B cell (primary cell): Measurements from ENCODE around the gene MGAT1. TPM values are rescaled to one million over a fixed set of nuclear protein-coding genes. Genes with fewer than 3 reads are reported as not detected.

Source experiments
- ATAC-seq: fragments of 200-7000 bp; cut with Tn5 transposase; one replicate; pipeline ENCODE4 v1.10.0; 2021; ENCODE audit warnings: low read depth, mild to moderate bottlenecking, moderate number of reproducible peaks, moderate library complexity
- CTCF ChIA-PET: fragments of 350-600 bp; sonication (Branson Sonifier 250); formaldehyde crosslinking; loops from one replicate; lab custom pipeline; 2021; ENCODE audit warnings: antibody characterized with exemption, inconsistent platforms; lab: Charles Lee
- POLR2A ChIA-PET: fragments of 350-600 bp; sonication (Branson Sonifier 250); formaldehyde crosslinking; loops from one replicate; lab custom pipeline; 2021; ENCODE audit warnings: antibody characterized with exemption; lab: Charles Lee
- DNase-seq: peaks from one replicate; pipeline ENCODE4 v3.0.0; 2013
- H2AFZ ChIP-seq: 2 replicates; pipeline ENCODE4 v1.6.1; 2012; ENCODE audit warnings: mild to moderate bottlenecking, low read depth, low read length; ENCODE audit not compliant: insufficient read depth, poor library complexity, severe bottlenecking
- H3K27ac ChIP-seq, 2 donors: 1 replicate in 1 of 2; 2 replicates in 1 of 2; pipeline ENCODE4 v1.5.1; 2012 to 2013; ENCODE audit warnings: low read length in 2 of 2, mild to moderate bottlenecking in 2 of 2, moderate library complexity in 1 of 2
- H3K27me3 ChIP-seq, 4 experiments: fragments of 200-600 bp in 1 of 4; sonication (generic) in 1 of 4; replicated peaks in 1 of 4; 1 replicate in 2 of 4; 2 replicates in 2 of 4; pipeline versions ENCODE4 v1.6.1 to v1.7.0; 2013 to 2016; ENCODE audit warnings: low read length in 3 of 4, mild to moderate bottlenecking in 2 of 4, mixed read lengths in 1 of 4, moderate library complexity in 1 of 4; ENCODE audit not compliant: insufficient read depth in 4 of 4, control insufficient read depth in 3 of 4; ENCODE audit errors: control extremely low read depth in 1 of 4
- H3K36me3 ChIP-seq, 2 experiments: replicated peaks in 1 of 2; 1 replicate in 1 of 2; 2 replicates in 1 of 2; pipeline versions ENCODE4 v1.6.1 to v1.7.1; 2013; ENCODE audit warnings: low read length in 1 of 2; ENCODE audit not compliant: insufficient read depth in 2 of 2, control insufficient read depth in 1 of 2; ENCODE audit errors: control extremely low read depth in 1 of 2, extremely low read depth in 1 of 2
- H3K4me1 ChIP-seq, 2 donors: fragments of 200-600 bp in 1 of 2; sonication (generic) in 1 of 2; 1 replicate in 1 of 2; 2 replicates in 1 of 2; pipeline versions ENCODE4 v1.5.1 to v1.6.1; 2013 to 2017; ENCODE audit warnings: low read length in 2 of 2; ENCODE audit not compliant: control insufficient read depth in 2 of 2, insufficient read depth in 2 of 2
- H3K4me2 ChIP-seq: replicated peaks from 2 replicates; pipeline ENCODE3; 2012; ENCODE audit warnings: mild to moderate bottlenecking, low read depth, low read length; ENCODE audit not compliant: poor library complexity, severe bottlenecking
- H3K4me3 ChIP-seq, 5 experiments: fragments of 200-600 bp in 1 of 5; sonication (generic) in 1 of 5; 1 replicate in 3 of 5; 2 replicates in 2 of 5; pipeline versions ENCODE4 v1.5.1 to v1.7.0; 2011 to 2016; ENCODE audit warnings: low read length in 4 of 5, mild to moderate bottlenecking in 4 of 5, low read depth in 2 of 5, control low read depth in 1 of 5, moderate library complexity in 1 of 5; ENCODE audit not compliant: insufficient read depth in 1 of 5; ENCODE audit errors: control extremely low read depth in 1 of 5, extremely low read depth in 1 of 5
- H3K79me2 ChIP-seq: fragments of 200-600 bp; sonication (generic); one replicate; pipeline ENCODE4 v1.6.0; 2016; ENCODE audit warnings: low read length; ENCODE audit not compliant: control insufficient read depth, insufficient read depth
- H3K9ac ChIP-seq: fragments of 200-600 bp; sonication (generic); 2 replicates; pipeline ENCODE4 v1.6.1; 2017; ENCODE audit warnings: mild to moderate bottlenecking, low read length, moderate library complexity
- H3K9me3 ChIP-seq, 3 donors: one replicate each; pipeline versions ENCODE4 v1.6.1 to v1.7.1; 2013; ENCODE audit warnings: low read length in 2 of 3; ENCODE audit not compliant: control insufficient read depth in 2 of 3, insufficient read depth in 1 of 3; ENCODE audit errors: control extremely low read depth in 1 of 3
- H4K20me1 ChIP-seq: 2 replicates; pipeline ENCODE4 v1.6.0; 2012; ENCODE audit warnings: mild to moderate bottlenecking, low read length; ENCODE audit not compliant: insufficient read depth, control insufficient read depth, poor library complexity, severe bottlenecking
- H3K27ac Mint-ChIP-seq: one replicate; pipeline ENCODE4 v1.8.0; 2021; ENCODE audit warnings: mixed read lengths
- H3K27me3 Mint-ChIP-seq: one replicate; pipeline ENCODE4 v1.8.0; 2021; ENCODE audit warnings: mixed read lengths
- H3K4me1 Mint-ChIP-seq: one replicate; pipeline ENCODE4 v1.8.0; 2021; ENCODE audit warnings: mixed read lengths
- H3K4me3 Mint-ChIP-seq: one replicate; pipeline ENCODE4 v1.8.0; 2021; ENCODE audit warnings: mixed read lengths
- H3K9me3 Mint-ChIP-seq: one replicate; pipeline ENCODE4 v1.8.0; 2022; ENCODE audit warnings: mixed read lengths; ENCODE audit not compliant: insufficient read depth
- EZH2 ChIP-seq: IDR thresholded peaks from 2 replicates; pipeline ENCODE4 v1.6.1; 2012; ENCODE audit warnings: borderline replicate concordance, low read depth, mild to moderate bottlenecking, moderate library complexity, low read length; ENCODE audit not compliant: insufficient read depth, poor library complexity, severe bottlenecking
- WGBS: methylation state at CpG from one replicate; pipeline ENCODE4 v1.1.5; 2013; ENCODE audit warnings: missing lambda C conversion rate; ENCODE audit not compliant: insufficient coverage; 5-methylcytosine and 5-hydroxymethylcytosine counted together
- intact Hi-C: fragments of 100-400 bp; cut with micrococcal nuclease; formaldehyde crosslinking; loops from one replicate; pipeline ENCODE4 v1.10.0; 2022
- polyA plus RNA-seq: library from polyadenylated mRNA; depleted of rRNA; stranded (reverse); fragments of >200 nt; gene quantifications from 2 replicates; pipeline ENCODE4 v1.2.3, GENCODE V29; 2012
- total RNA-seq, 2 donors: library from RNA; stranded (reverse); fragments of 120-200 nt in 1 of 2; gene quantifications; 1 replicate in 1 of 2; 2 replicates in 1 of 2; pipeline versions ENCODE4 v1.2.3 to v1.2.4, GENCODE V29; 2013 to 2022
- TF ChIP-seq, protein P1 (sequence below): fragments of 200-600 bp; IDR thresholded peaks from one replicate; pipeline ENCODE4 v1.8.0; 2022; ENCODE audit warnings: antibody characterized with exemption, mild to moderate bottlenecking

MGAT1 gene
- total and polyA plus RNA-seq, 2 donors (not counting 1 experiment from before 2014, with no cell fraction given) = 81.2 to 140 TPM

DNA sequence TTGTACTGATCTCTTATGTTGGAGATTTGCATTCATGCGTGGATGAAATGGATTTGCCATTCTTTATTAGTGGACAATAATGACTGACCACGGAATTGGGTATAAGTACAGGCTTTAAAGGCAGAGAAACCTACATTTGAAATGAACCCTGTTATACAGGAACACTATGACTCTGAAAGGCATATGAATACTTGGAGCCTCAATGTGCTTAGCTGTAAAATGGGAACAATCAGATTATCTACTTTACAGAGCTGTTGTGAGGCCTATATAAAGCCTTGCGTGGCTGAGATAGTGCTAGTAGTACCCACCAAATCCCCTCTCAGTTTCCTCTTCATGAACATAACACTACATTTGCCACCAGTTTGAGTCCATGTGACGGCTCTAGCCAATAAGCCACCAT, 18.9 kb upstream of the MGAT1 start:
- Histone ChIP-seq H4K20me1 (no peaks in the 10 kb centered on the region), H3K9ac (no peak overlapping the region), H3K27ac (peak overlapping the region; percentile 66 to 68), H2AFZ (no peak overlapping the region), H3K9me3 (no peaks in the 10 kb centered on the region), H3K79me2 (peaks cover 5% of the 10 kb centered on the region), H3K4me1 (peaks cover 33% of the 10 kb centered on the region in 2 donors), H3K4me2 (peak overlapping the region; percentile 28), H3K27me3 (no peaks in the 10 kb centered on the region), H3K4me3 (no peak overlapping the region), H3K36me3 (no peaks in the 10 kb centered on the region)
- peaks cover 39% of the 10 kb centered on the region for H3K4me1 Mint-ChIP-seq
- ChIA-PET POLR2A (interaction anchor here (0.7 to 1.1 kb wide), 3 partner anchors 9 to 1088 kb away, joined by 3 to 4 read pairs (median 4); no protein-coding TSS in a partner anchor), CTCF (interaction anchor here (0.9 to 1.8 kb wide), 3 partner anchors 9 to 37 kb away, joined by 3 to 6 read pairs (median 3); no protein-coding TSS in a partner anchor)
- peak overlapping the region; percentile 77 for H3K27ac Mint-ChIP-seq
- DNase-seq (no peak), ATAC-seq (no peak)
- H3K9me3 Mint-ChIP-seq = no peaks in the 10 kb centered on the region
- H3K27me3 Mint-ChIP-seq = no peaks in the 10 kb centered on the region
- TF ChIP-seq EZH2 = no peak
- TF ChIP-seq, protein P1, sequence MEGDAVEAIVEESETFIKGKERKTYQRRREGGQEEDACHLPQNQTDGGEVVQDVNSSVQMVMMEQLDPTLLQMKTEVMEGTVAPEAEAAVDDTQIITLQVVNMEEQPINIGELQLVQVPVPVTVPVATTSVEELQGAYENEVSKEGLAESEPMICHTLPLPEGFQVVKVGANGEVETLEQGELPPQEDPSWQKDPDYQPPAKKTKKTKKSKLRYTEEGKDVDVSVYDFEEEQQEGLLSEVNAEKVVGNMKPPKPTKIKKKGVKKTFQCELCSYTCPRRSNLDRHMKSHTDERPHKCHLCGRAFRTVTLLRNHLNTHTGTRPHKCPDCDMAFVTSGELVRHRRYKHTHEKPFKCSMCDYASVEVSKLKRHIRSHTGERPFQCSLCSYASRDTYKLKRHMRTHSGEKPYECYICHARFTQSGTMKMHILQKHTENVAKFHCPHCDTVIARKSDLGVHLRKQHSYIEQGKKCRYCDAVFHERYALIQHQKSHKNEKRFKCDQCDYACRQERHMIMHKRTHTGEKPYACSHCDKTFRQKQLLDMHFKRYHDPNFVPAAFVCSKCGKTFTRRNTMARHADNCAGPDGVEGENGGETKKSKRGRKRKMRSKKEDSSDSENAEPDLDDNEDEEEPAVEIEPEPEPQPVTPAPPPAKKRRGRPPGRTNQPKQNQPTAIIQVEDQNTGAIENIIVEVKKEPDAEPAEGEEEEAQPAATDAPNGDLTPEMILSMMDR = no peak
- no CpG with 5 or more reads among the region's 4 CpGs for WGBS
- intact Hi-C loops = no loop called here
- H3K4me3 Mint-ChIP-seq = peak overlapping the region; percentile 67

DNA sequence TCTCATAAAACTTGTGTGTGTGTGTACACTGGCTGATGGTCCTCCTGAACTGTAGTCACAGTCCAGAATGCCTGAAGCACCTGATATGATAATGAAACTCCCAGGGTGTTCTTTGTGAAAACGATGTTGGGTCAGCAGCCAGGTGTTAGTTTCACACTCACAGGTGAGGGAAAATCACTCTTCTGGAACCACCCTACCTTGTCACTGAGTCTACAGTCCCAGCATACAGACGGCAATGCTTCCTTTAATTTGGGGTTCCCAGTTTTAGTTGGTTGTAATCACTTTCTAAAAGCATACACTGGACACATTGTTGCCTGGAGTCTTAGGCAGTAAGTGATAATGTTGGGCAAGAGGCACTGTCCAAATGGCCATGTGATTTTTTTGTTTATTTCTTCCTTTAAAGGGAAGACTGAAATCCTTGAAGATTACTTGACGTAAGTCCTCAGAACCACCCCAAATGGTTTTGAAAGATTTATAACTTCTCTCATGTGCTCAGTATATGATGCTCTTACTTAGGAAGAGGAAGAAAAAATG, 18.2 kb upstream of the MGAT1 start:
- Histone ChIP-seq H3K36me3 (no peaks in the 10 kb centered on the region), H3K27me3 (no peaks in the 10 kb centered on the region), H2AFZ (peak overlapping the region; percentile 44), H4K20me1 (no peaks in the 10 kb centered on the region), H3K27ac (peak overlapping the region; percentile 66 to 68), H3K9ac (no peak overlapping the region), H3K4me2 (peak overlapping the region; percentile 28), H3K4me1 (peaks cover 36 to 40% of the 10 kb centered on the region in 2 donors), H3K4me3 (no peak overlapping the region), H3K9me3 (no peaks in the 10 kb centered on the region), H3K79me2 (peaks cover 5% of the 10 kb centered on the region)
- WGBS = no CpG with 5 or more reads among the region's 3 CpGs
- DNase-seq (peak; percentile 65), ATAC-seq (peak; percentile 44)
- Mint-ChIP-seq H3K9me3 (no peaks in the 10 kb centered on the region), H3K4me3 (peak overlapping the region; percentile 67), H3K27ac (peak overlapping the region; percentile 90), H3K4me1 (peaks cover 41% of the 10 kb centered on the region), H3K27me3 (no peaks in the 10 kb centered on the region)
- intact Hi-C loops = no loop called here
- no peak for TF ChIP-seq EZH2
- TF ChIP-seq, protein P1 = no peak
- ChIA-PET POLR2A (interaction anchor here (0.5 to 1.1 kb wide), 3 partner anchors 10 to 427 kb away, joined by 3 to 5 read pairs (median 4); no protein-coding TSS in a partner anchor), CTCF (interaction anchor here (0.9 to 1.8 kb wide), 3 partner anchors 10 to 36 kb away, joined by 3 to 6 read pairs (median 3); no protein-coding TSS in a partner anchor)
